Ishikawa (cell line): ENCODE measurements around the gene CCDC57.

ENCODE experiments used
- CEBPB ChIP-seq: IDR thresholded peaks from 2 replicates; pipeline ENCODE4 v1.6.1; 2012
- CREB1 ChIP-seq: IDR thresholded peaks from 2 replicates; pipeline ENCODE4 v1.6.1; 2012; ENCODE audit warnings: low read depth
- EGR1 ChIP-seq: IDR thresholded peaks from 2 replicates; pipeline ENCODE4 v1.6.1; 2012
- EP300 ChIP-seq: IDR thresholded peaks from 2 replicates; pipeline ENCODE4 v1.6.1; 2012; ENCODE audit warnings: borderline replicate concordance
- FOXM1 ChIP-seq: IDR thresholded peaks from 2 replicates; pipeline ENCODE4 v1.6.1; 2012; ENCODE audit warnings: low read depth, borderline replicate concordance
- MAX ChIP-seq: IDR thresholded peaks from 2 replicates; pipeline ENCODE4 v1.6.1; 2012
- RAD21 ChIP-seq: IDR thresholded peaks from 2 replicates; pipeline ENCODE4 v1.6.1; 2012; ENCODE audit warnings: low read depth
- TEAD4 ChIP-seq: IDR thresholded peaks from 2 replicates; pipeline ENCODE4 v1.6.1; 2012
- USF1 ChIP-seq: IDR thresholded peaks from 2 replicates; pipeline ENCODE4 v1.6.1; 2012
- YY1 ChIP-seq: IDR thresholded peaks from 2 replicates; pipeline ENCODE4 v1.6.1; 2012; ENCODE audit warnings: low read depth
- TF ChIP-seq, protein P1 (sequence below): IDR thresholded peaks from 2 replicates; pipeline ENCODE4 v1.6.1; 2012; ENCODE audit warnings: low read depth, mild to moderate bottlenecking

- TF ChIP-seq, protein P1, sequence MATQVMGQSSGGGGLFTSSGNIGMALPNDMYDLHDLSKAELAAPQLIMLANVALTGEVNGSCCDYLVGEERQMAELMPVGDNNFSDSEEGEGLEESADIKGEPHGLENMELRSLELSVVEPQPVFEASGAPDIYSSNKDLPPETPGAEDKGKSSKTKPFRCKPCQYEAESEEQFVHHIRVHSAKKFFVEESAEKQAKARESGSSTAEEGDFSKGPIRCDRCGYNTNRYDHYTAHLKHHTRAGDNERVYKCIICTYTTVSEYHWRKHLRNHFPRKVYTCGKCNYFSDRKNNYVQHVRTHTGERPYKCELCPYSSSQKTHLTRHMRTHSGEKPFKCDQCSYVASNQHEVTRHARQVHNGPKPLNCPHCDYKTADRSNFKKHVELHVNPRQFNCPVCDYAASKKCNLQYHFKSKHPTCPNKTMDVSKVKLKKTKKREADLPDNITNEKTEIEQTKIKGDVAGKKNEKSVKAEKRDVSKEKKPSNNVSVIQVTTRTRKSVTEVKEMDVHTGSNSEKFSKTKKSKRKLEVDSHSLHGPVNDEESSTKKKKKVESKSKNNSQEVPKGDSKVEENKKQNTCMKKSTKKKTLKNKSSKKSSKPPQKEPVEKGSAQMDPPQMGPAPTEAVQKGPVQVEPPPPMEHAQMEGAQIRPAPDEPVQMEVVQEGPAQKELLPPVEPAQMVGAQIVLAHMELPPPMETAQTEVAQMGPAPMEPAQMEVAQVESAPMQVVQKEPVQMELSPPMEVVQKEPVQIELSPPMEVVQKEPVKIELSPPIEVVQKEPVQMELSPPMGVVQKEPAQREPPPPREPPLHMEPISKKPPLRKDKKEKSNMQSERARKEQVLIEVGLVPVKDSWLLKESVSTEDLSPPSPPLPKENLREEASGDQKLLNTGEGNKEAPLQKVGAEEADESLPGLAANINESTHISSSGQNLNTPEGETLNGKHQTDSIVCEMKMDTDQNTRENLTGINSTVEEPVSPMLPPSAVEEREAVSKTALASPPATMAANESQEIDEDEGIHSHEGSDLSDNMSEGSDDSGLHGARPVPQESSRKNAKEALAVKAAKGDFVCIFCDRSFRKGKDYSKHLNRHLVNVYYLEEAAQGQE, result no peak
- 0 out of 2 replicates have a peak, but pooled peaks have one; percentile 19 for TF ChIP-seq EP300
- TF ChIP-seq USF1, result peak; percentile 63; the same call in 1 of the 2 replicates
- TF ChIP-seq TEAD4, result 0 out of 2 replicates have a peak, but pooled peaks have one; percentile 16
- TF ChIP-seq MAX, result peak; percentile 65
- TF ChIP-seq EGR1, result no peak; the same call in 1 of the 2 replicates
- TF ChIP-seq RAD21, result no peak
- no peak for TF ChIP-seq FOXM1
- no peak for TF ChIP-seq CREB1
- no peak for TF ChIP-seq CEBPB
- no peak for TF ChIP-seq YY1
These were observed 115.3 kb downstream of the CCDC57 start for GRCh38 chr17:82097184-82097918.
